ENCODE measurements around the gene FER1L5.

Gene FER1L5

GRCh38 chr2:96669539-96670215 lies 27.1 kb downstream of the FER1L5 start:
- no peak for DNase-seq (ENCODE audit: low spot score)
- POLR2A ChIA-PET (ENCODE audit: low non-redundant PET): no interaction called here
- CTCF ChIA-PET: no interaction called here
- no peak for TF ChIP-seq CTCF (conservative IDR thresholded peaks at IDR 0.05; ENCODE audit: low read depth)
- no peak overlapping the region for H3K27ac ChIP-seq

GRCh38 chr2:96679848-96680247 lies 37.3 kb downstream of the FER1L5 start:
- POLR2A ChIA-PET (ENCODE audit: low non-redundant PET): no interaction called here
- CTCF ChIA-PET: no interaction called here
- no peak for TF ChIP-seq CTCF (conservative IDR thresholded peaks at IDR 0.05; ENCODE audit: low read depth)
- no peak for DNase-seq (ENCODE audit: low spot score)
- H3K27ac ChIP-seq: no peak overlapping the region

DNA sequence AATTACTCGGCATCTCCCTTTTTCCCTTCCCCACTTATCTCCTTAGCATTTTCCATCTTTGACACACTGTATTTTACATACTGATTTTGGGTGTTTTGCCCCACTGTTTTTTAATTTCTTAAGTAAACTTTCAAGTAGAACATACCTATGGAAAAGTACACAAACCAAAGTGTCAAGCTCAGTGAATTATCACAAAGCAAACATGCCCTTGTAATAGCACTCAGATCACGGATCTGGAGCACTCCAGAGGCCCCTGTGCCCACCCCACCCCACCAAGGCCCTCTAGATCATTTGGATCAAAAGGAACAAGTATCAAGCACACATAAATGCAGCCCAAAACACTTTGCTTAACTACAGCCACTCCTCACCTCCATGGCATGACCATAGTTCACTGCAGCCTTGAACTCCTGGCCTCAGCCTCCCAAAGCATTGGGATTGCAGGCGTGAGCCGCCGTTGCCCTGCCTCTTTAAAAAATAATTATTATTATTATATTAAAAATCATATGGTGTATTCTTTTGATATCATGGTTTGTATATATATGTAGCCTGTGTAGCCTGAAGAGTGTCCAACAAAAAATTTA lies 38.1 kb downstream of the FER1L5 start:
- ChIA-PET CTCF (no interaction called here), POLR2A (ENCODE audit: low non-redundant PET) (no interaction called here)
- DNase-seq (ENCODE audit: low spot score): no peak
- no peak for TF ChIP-seq CTCF (conservative IDR thresholded peaks at IDR 0.05; ENCODE audit: low read depth)
- H3K27ac ChIP-seq: no peak overlapping the region

- no peak for TF ChIP-seq CTCF (conservative IDR thresholded peaks at IDR 0.05; ENCODE audit: low read depth)
- CTCF ChIA-PET: interaction anchor here (0.7 kb wide), 1 partner anchor 80 kb away, joined by 3 read pairs; no protein-coding TSS in a partner anchor
- no peak overlapping the region for H3K27ac ChIP-seq
- POLR2A ChIA-PET (ENCODE audit: low non-redundant PET): no interaction called here
- DNase-seq (ENCODE audit: low spot score): no peak
These were observed 39.0 kb downstream of the FER1L5 start for GRCh38 chr2:96681540-96681939.

- POLR2A ChIA-PET (ENCODE audit: low non-redundant PET): no interaction called here
- DNase-seq (ENCODE audit: low spot score): no peak
- no peak for TF ChIP-seq CTCF (conservative IDR thresholded peaks at IDR 0.05; ENCODE audit: low read depth)
- CTCF ChIA-PET: interaction anchor here (0.5 kb wide), 1 partner anchor 167 kb away, joined by 4 read pairs; no protein-coding TSS in a partner anchor
- no peak overlapping the region for H3K27ac ChIP-seq
These were observed 40.7 kb downstream of the FER1L5 start for GRCh38 chr2:96683307-96683706.

DNA sequence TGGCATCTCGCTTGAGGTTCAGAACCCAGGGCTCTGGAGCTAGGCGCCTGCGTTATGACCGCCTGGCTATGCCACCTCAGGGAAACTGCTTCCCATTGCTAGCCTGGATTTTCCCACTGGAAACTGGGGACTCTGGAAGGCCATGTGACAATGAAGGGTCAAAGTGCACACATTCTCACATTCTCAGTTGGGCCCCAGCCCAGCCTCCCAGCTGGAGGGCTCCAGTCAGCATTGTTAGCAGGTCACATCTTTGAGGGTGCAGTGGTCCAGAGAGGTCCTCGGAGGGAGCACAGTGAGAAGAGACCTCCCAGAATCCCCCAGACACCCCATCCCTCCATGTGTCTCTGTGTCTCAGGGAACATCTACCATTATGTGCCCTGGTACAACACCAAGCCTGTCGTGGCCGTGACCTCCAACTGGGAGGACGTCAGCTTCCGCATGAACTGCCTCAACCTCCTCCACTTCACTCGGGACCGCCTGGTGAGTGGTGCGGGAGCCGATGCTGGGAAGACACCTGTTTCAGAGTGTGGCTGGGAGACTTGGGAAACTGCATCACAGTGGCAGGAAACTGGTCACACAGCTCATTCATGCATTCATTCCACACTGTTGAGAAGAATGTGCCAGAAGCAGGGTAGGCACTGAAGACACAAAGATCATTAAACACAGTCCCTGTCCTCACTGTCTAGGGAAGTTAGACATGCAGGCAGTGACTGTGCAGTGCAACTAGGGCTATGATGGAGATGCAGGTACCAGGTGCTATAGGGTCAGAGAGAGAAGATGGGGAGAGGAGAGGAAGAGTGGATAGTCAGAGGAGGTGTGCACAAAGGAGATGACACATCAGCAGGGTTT lies 41.6 kb downstream of the FER1L5 start:
- DNase-seq (ENCODE audit: low spot score): no peak
- TF ChIP-seq CTCF (conservative IDR thresholded peaks at IDR 0.05; ENCODE audit: low read depth): no peak
- ChIA-PET POLR2A (ENCODE audit: low non-redundant PET) (no interaction called here), CTCF (no interaction called here)
- H3K27ac ChIP-seq: no peak overlapping the region

Measured in RWPE1 (cell line).